Measurements from ENCODE around the gene THOC2. TPM values are rescaled to one million over a fixed set of nuclear protein-coding genes. Genes with fewer than 3 reads are reported as not detected.

Gene THOC2
- total RNA-seq, 1 donor from 2014 or later, result 27.4 TPM

DNA sequence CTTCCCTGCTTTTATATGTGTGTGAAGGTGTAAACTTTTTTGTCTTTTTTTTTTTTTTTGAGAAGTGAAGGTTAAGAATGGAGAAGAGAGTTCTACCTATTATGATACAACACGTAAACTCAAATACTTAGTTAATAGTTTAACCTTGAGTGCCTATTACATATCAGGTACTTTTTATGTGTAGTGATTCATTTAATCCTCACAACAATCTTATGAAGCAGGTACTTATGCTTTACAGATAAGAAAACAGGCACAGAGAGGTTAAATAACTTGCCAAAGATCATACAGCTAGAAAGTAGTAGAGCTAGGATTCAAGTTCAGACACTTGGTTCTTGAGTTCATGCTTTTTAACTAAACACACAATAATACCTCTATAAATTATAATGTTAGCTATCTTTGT lies 107.4 kb downstream of the THOC2 start:
- Histone ChIP-seq H3K9me3 (replicated peaks) (no peaks in the 10 kb centered on the region), H3K4me3 (no peak overlapping the region), H3K27ac (replicated peaks) (no peak overlapping the region), H3K4me1 (no peaks in the 10 kb centered on the region), H3K36me3 (peaks cover 58% of the 10 kb centered on the region), H3K27me3 (ENCODE audit: low read depth) (no peaks in the 10 kb centered on the region)
- no peak for DNase-seq
- TF ChIP-seq, protein P1, sequence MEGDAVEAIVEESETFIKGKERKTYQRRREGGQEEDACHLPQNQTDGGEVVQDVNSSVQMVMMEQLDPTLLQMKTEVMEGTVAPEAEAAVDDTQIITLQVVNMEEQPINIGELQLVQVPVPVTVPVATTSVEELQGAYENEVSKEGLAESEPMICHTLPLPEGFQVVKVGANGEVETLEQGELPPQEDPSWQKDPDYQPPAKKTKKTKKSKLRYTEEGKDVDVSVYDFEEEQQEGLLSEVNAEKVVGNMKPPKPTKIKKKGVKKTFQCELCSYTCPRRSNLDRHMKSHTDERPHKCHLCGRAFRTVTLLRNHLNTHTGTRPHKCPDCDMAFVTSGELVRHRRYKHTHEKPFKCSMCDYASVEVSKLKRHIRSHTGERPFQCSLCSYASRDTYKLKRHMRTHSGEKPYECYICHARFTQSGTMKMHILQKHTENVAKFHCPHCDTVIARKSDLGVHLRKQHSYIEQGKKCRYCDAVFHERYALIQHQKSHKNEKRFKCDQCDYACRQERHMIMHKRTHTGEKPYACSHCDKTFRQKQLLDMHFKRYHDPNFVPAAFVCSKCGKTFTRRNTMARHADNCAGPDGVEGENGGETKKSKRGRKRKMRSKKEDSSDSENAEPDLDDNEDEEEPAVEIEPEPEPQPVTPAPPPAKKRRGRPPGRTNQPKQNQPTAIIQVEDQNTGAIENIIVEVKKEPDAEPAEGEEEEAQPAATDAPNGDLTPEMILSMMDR (IDR thresholded peaks at IDR 0.05; ENCODE audit: borderline replicate concordance), result no peak
- intact Hi-C loops (cut with micrococcal nuclease), result no loop called here

DNA sequence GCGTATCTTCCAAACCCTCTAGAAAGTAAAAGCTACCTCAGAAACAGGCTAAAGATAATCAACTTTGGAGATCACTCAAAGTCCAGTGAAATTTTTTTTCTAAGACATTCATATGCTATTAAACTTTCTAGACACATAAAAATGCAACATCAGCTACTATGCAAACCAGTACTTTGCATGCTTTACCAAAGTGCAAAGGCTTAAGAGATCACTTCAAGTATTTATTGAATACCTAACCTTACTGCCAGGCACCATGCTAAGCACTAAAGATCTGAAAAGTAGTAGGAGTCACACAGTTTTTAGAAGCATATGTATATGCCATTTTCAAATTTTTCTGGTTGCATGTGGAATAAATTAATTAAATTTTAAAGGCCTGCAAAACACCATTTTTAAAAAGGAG lies 115.8 kb downstream of the THOC2 start:
- Histone ChIP-seq H3K27me3 (ENCODE audit: low read depth) (no peaks in the 10 kb centered on the region), H3K4me3 (no peak overlapping the region), H3K9me3 (replicated peaks) (no peaks in the 10 kb centered on the region), H3K4me1 (no peaks in the 10 kb centered on the region), H3K27ac (replicated peaks) (no peak overlapping the region), H3K36me3 (peaks cover 29% of the 10 kb centered on the region)
- TF ChIP-seq, protein P1 (IDR thresholded peaks at IDR 0.05; ENCODE audit: borderline replicate concordance), result no peak
- intact Hi-C loops (cut with micrococcal nuclease), result no loop called here
- no peak for DNase-seq

DNA sequence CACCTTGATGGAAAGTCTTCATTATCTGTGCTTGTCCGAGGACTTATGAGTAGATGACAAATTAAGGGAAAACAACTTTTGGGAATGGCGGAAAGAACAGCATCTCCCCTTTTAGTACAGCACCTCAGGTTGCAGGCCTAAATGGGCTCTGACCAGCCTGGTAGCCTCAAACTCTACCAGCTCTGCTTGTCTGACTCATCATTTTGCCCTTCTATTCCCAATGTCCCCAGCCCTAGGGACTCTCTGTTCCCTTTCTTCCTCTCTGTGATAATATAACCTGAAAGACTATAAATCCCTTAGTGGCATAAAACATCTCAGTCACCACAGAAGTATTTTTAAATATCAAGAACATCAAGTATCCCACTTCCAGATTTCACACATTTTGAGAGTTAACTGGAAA lies 121.9 kb downstream of the THOC2 start:
- TF ChIP-seq, protein P1 (IDR thresholded peaks at IDR 0.05; ENCODE audit: borderline replicate concordance), result no peak
- Histone ChIP-seq H3K9me3 (replicated peaks) (no peaks in the 10 kb centered on the region), H3K4me3 (no peak overlapping the region), H3K27me3 (ENCODE audit: low read depth) (no peaks in the 10 kb centered on the region), H3K36me3 (no peaks in the 10 kb centered on the region), H3K4me1 (no peaks in the 10 kb centered on the region), H3K27ac (replicated peaks) (no peak overlapping the region)
- intact Hi-C loops (cut with micrococcal nuclease), result no loop called here
- DNase-seq, result no peak

DNA sequence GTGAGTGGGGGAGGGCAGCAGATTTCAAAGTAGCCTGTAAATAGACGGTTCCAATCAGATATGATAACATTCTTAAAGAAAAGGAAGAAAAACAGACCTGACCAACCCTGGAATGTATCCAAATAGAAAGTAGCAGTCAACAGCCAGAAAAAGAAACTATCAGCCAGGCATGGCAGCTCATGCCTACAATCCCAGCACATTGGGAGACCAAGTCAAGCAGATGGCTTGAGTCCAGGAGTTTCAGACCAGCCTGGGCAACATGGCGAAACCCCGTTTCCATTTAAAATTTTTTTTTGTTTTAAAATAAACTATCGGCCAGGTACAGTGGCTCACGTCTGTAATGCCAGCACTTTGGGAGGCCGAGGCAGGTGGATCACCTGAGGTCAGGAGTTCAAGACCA lies 125.0 kb downstream of the THOC2 start:
- TF ChIP-seq, protein P1 (IDR thresholded peaks at IDR 0.05; ENCODE audit: borderline replicate concordance), result no peak
- DNase-seq, result no peak
- Histone ChIP-seq H3K4me3 (no peak overlapping the region), H3K36me3 (peaks cover 20% of the 10 kb centered on the region), H3K27me3 (ENCODE audit: low read depth) (no peaks in the 10 kb centered on the region), H3K9me3 (replicated peaks) (no peaks in the 10 kb centered on the region), H3K4me1 (no peaks in the 10 kb centered on the region), H3K27ac (replicated peaks) (no peak overlapping the region)
- intact Hi-C loops (cut with micrococcal nuclease), result no loop called here

DNA sequence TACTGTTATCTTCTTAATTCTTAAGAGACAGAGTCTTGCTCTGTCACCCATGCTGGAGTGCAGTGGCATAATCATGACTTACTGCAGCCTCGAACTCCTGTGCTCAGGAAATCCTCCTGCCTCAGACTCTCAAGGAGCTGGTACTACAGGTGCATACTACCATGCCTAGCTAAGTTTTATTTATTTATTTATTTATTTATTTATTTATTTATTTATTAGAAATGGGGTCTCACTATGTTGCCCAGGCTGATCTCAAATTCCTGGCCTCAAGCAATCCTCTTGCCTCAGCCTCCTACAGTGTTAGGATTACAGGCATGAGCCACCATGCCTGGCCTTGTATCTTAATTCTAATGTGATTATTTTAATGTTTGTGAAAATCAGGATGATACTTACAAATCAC lies 125.6 kb downstream of the THOC2 start:
- intact Hi-C loops (cut with micrococcal nuclease), result no loop called here
- Histone ChIP-seq H3K27ac (replicated peaks) (no peak overlapping the region), H3K4me1 (no peaks in the 10 kb centered on the region), H3K27me3 (ENCODE audit: low read depth) (no peaks in the 10 kb centered on the region), H3K36me3 (peaks cover 25% of the 10 kb centered on the region), H3K4me3 (no peak overlapping the region), H3K9me3 (replicated peaks) (no peaks in the 10 kb centered on the region)
- DNase-seq, result no peak
- TF ChIP-seq, protein P1 (IDR thresholded peaks at IDR 0.05; ENCODE audit: borderline replicate concordance), result no peak

DNA sequence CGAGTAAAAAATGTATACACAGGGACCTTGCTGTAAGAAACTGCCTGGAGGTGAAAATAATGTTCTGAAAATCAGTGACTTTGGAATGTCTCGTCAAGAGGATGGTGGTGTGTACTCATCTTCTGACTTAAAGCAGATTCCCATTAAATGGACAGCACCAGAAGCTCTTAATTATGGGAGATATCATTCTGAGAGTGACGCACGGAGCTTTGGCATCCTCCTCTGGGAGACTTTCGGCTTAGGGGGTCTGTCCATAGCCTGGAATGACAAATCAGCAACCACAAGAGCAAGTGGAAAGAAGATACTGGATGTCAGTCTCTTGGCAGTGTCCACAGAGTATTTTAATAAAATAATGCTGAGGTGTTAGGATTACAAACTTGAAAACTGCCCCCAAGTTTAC lies 129.4 kb downstream of the THOC2 start:
- Histone ChIP-seq H3K27me3 (ENCODE audit: low read depth) (no peaks in the 10 kb centered on the region), H3K27ac (replicated peaks) (no peak overlapping the region), H3K36me3 (peaks cover 30% of the 10 kb centered on the region), H3K4me3 (no peak overlapping the region), H3K9me3 (replicated peaks) (no peaks in the 10 kb centered on the region), H3K4me1 (no peaks in the 10 kb centered on the region)
- intact Hi-C loops (cut with micrococcal nuclease), result no loop called here
- TF ChIP-seq, protein P1 (IDR thresholded peaks at IDR 0.05; ENCODE audit: borderline replicate concordance), result no peak
- no peak for DNase-seq
